Mucosa of rectum (tissue), 2 donors: ENCODE measurements around the gene MFSD1.
A peak's percentile ranks its signal among the peaks of the same experiment; 100 is the strongest.

ENCODE experiments used
- H3K27ac ChIP-seq, 2 donors: one replicate each; pipeline ENCODE4 v1.7.0; 2013; ENCODE audit warnings: inconsistent platforms in 2 of 2, low read depth in 2 of 2, low read length in 2 of 2
- H3K27me3 ChIP-seq, 2 donors: one replicate each; pipeline ENCODE4 v1.7.0; 2013; ENCODE audit warnings: low read length in 2 of 2; ENCODE audit not compliant: control insufficient read depth in 2 of 2, insufficient read depth in 2 of 2
- H3K36me3 ChIP-seq, 2 donors: one replicate each; pipeline ENCODE4 v1.7.0; 2013; ENCODE audit warnings: low read length in 2 of 2; ENCODE audit not compliant: control insufficient read depth in 2 of 2, insufficient read depth in 2 of 2
- H3K4me1 ChIP-seq, 2 donors: one replicate each; pipeline ENCODE4 v1.7.0; 2013; ENCODE audit warnings: low read length in 2 of 2, mild to moderate bottlenecking in 1 of 2; ENCODE audit not compliant: control insufficient read depth in 2 of 2, insufficient read depth in 2 of 2
- H3K4me3 ChIP-seq, 2 donors: one replicate each; pipeline ENCODE4 v1.7.0; 2013; ENCODE audit warnings: low read length in 2 of 2
- H3K9ac ChIP-seq, 2 donors: one replicate each; pipeline ENCODE4 v1.7.0; 2013; ENCODE audit warnings: low read length in 2 of 2, low read depth in 1 of 2, mild to moderate bottlenecking in 1 of 2
- H3K9me3 ChIP-seq, 2 donors: one replicate each; pipeline ENCODE4 v1.7.0; 2013; ENCODE audit warnings: low read length in 2 of 2; ENCODE audit not compliant: control insufficient read depth in 2 of 2
- donor health status: healthy.
- donor health status: Normal muscosa, but diverticular disease.

The MFSD1 gene

GRCh38 chr3:158801696-158802408 is at the start of gene MFSD1:
MFSD1 (plus strand) TSS chr3:158802054; CDS start chr3:158802153, 99 bp downstream.
- Histone ChIP-seq H3K9ac (peak within 1 kb of the TSS; percentile 87 to 90), H3K4me1 (peaks cover 14 to 24% of the 10 kb centered on the region in 2 donors), H3K9me3 (no peaks in the 10 kb centered on the region), H3K27ac (peak within 1 kb of the TSS; percentile 90), H3K4me3 (peak within 1 kb of the TSS; percentile 91 to 98), H3K27me3 (no peaks in the 10 kb centered on the region), H3K36me3 (peaks cover 3% of the 10 kb centered on the region in 2 donors)

GRCh38 chr3:158753854-158754253 is 48.0 kb upstream of the MFSD1 start:
- no peak overlapping the region for H3K27ac ChIP-seq
- H3K4me1 ChIP-seq = no peaks in the 10 kb centered on the region
- no peaks in the 10 kb centered on the region for H3K36me3 ChIP-seq
- no peak overlapping the region for H3K4me3 ChIP-seq
- no peak overlapping the region for H3K9ac ChIP-seq
- H3K27me3 ChIP-seq = no peaks in the 10 kb centered on the region
- H3K9me3 ChIP-seq = no peaks in the 10 kb centered on the region

- Histone ChIP-seq H3K36me3 (no peaks in the 10 kb centered on the region), H3K27me3 (no peaks in the 10 kb centered on the region), H3K27ac (no peak overlapping the region), H3K4me1 (no peaks in the 10 kb centered on the region), H3K4me3 (no peak overlapping the region), H3K9ac (no peak overlapping the region), H3K9me3 (no peaks in the 10 kb centered on the region)
Observed at GRCh38 chr3:158755421-158755820, 46.4 kb upstream of the MFSD1 start.

GRCh38 chr3:158761350-158761749 is 40.5 kb upstream of the MFSD1 start:
- Histone ChIP-seq H3K9me3 (no peaks in the 10 kb centered on the region), H3K4me1 (no peaks in the 10 kb centered on the region), H3K36me3 (no peaks in the 10 kb centered on the region), H3K27ac (no peak overlapping the region), H3K27me3 (no peaks in the 10 kb centered on the region), H3K4me3 (no peak overlapping the region), H3K9ac (no peak overlapping the region)

GRCh38 chr3:158762701-158763100 is 39.2 kb upstream of the MFSD1 start:
- Histone ChIP-seq H3K9me3 (no peaks in the 10 kb centered on the region), H3K27ac (no peak overlapping the region), H3K4me1 (no peaks in the 10 kb centered on the region)

GRCh38 chr3:158763421-158763820 is 38.4 kb upstream of the MFSD1 start:
- Histone ChIP-seq H3K4me3 (no peak overlapping the region), H3K27me3 (no peaks in the 10 kb centered on the region), H3K36me3 (no peaks in the 10 kb centered on the region), H3K27ac (no peak overlapping the region), H3K9ac (no peak overlapping the region), H3K4me1 (peaks cover under 1 to 4% of the 10 kb centered on the region in 2 donors), H3K9me3 (no peaks in the 10 kb centered on the region)

More at GRCh38 chr3:158762701-158763100, 39.2 kb upstream of the MFSD1 start:
- no peaks in the 10 kb centered on the region for H3K36me3 ChIP-seq
- no peak overlapping the region for H3K4me3 ChIP-seq
- no peaks in the 10 kb centered on the region for H3K27me3 ChIP-seq
- H3K9ac ChIP-seq = no peak overlapping the region

- Histone ChIP-seq H3K9ac (no peak overlapping the region), H3K27ac (no peak overlapping the region), H3K9me3 (no peaks in the 10 kb centered on the region), H3K36me3 (no peaks in the 10 kb centered on the region), H3K4me1 (peaks cover 7 to 10% of the 10 kb centered on the region in 2 donors), H3K27me3 (no peaks in the 10 kb centered on the region), H3K4me3 (no peak overlapping the region)
Observed at GRCh38 chr3:158765518-158766205, 36.2 kb upstream of the MFSD1 start.

GRCh38 chr3:158766364-158766763 is 35.5 kb upstream of the MFSD1 start:
- Histone ChIP-seq H3K36me3 (no peaks in the 10 kb centered on the region), H3K4me1 (peaks cover 7 to 12% of the 10 kb centered on the region in 2 donors), H3K4me3 (no peak overlapping the region), H3K9me3 (no peaks in the 10 kb centered on the region), H3K27ac (no peak overlapping the region), H3K9ac (no peak overlapping the region), H3K27me3 (no peaks in the 10 kb centered on the region)

- Histone ChIP-seq H3K4me1 (peaks cover 14 to 18% of the 10 kb centered on the region in 2 donors), H3K27me3 (no peaks in the 10 kb centered on the region), H3K27ac (peak overlapping the region; percentile 11 to 32), H3K36me3 (no peaks in the 10 kb centered on the region), H3K9me3 (no peaks in the 10 kb centered on the region), H3K9ac (no peak overlapping the region), H3K4me3 (no peak overlapping the region)
Observed at GRCh38 chr3:158768361-158768787, 33.5 kb upstream of the MFSD1 start.

GRCh38 chr3:158768881-158769543 is 32.8 kb upstream of the MFSD1 start:
- Histone ChIP-seq H3K4me1 (peaks cover 14 to 19% of the 10 kb centered on the region in 2 donors), H3K36me3 (no peaks in the 10 kb centered on the region), H3K27ac (peak overlapping the region; percentile 32 to 44), H3K9me3 (no peaks in the 10 kb centered on the region), H3K9ac (no peak overlapping the region), H3K4me3 (peak overlapping the region in 1 of 2 donors; percentile 2), H3K27me3 (no peaks in the 10 kb centered on the region)
